ENCODE measurements around the gene MPZL2.

Gene MPZL2

DNA sequence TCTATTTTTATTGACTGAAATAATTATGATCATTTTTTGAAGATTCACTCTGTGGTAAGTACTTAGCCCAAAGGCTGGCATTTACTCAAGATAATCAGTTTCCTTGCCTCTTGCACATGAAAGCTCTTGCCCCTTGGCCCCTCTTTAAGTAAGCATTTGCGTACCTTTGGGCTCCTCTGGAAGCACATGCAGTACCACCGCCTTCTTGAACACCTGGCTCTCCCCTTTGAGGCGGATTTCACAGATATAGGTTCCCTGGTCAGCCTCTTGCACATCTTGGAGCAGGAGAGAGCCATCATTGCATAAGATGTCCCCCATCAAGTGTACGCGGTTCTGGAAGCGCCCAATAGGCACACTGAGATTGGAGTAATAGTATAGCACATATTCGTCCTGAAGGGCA, 53.8 kb downstream of the MPZL2 start:
- TF ChIP-seq, protein P1, sequence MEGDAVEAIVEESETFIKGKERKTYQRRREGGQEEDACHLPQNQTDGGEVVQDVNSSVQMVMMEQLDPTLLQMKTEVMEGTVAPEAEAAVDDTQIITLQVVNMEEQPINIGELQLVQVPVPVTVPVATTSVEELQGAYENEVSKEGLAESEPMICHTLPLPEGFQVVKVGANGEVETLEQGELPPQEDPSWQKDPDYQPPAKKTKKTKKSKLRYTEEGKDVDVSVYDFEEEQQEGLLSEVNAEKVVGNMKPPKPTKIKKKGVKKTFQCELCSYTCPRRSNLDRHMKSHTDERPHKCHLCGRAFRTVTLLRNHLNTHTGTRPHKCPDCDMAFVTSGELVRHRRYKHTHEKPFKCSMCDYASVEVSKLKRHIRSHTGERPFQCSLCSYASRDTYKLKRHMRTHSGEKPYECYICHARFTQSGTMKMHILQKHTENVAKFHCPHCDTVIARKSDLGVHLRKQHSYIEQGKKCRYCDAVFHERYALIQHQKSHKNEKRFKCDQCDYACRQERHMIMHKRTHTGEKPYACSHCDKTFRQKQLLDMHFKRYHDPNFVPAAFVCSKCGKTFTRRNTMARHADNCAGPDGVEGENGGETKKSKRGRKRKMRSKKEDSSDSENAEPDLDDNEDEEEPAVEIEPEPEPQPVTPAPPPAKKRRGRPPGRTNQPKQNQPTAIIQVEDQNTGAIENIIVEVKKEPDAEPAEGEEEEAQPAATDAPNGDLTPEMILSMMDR (IDR thresholded peaks at IDR 0.05; ENCODE audit: insufficient read depth, missing control alignments), result no peak
- no peak for DNase-seq (ENCODE audit: insufficient read length, low spot score)
- FAIRE-seq, result no peak

GRCh38 chr11:118209033-118209432, 55.1 kb downstream of the MPZL2 start:
- no peak for DNase-seq (ENCODE audit: insufficient read length, low spot score)
- FAIRE-seq, result no peak
- TF ChIP-seq, protein P1 (IDR thresholded peaks at IDR 0.05; ENCODE audit: insufficient read depth, missing control alignments), result no peak

DNA sequence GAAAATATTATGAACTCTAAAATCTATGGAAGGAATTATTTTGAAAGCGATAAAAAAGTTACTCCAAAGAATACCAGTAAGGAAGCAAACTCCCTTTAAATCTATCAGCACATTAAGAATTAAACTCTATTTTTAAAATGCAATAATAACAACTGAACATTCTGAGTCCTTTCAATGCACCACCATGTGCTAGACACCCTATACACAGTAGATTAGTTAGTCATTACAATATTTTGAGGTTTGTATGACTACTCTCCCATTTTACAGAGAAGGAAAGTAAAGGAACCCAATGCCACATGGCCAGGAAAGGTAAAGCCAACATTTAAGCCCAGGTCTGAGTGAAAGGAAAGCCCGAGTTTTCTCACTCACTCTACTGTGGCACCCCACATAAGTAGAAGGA, 57.0 kb downstream of the MPZL2 start:
- TF ChIP-seq, protein P1 (IDR thresholded peaks at IDR 0.05; ENCODE audit: insufficient read depth, missing control alignments), result no peak
- no peak for DNase-seq (ENCODE audit: insufficient read length, low spot score)
- FAIRE-seq, result no peak

DNA sequence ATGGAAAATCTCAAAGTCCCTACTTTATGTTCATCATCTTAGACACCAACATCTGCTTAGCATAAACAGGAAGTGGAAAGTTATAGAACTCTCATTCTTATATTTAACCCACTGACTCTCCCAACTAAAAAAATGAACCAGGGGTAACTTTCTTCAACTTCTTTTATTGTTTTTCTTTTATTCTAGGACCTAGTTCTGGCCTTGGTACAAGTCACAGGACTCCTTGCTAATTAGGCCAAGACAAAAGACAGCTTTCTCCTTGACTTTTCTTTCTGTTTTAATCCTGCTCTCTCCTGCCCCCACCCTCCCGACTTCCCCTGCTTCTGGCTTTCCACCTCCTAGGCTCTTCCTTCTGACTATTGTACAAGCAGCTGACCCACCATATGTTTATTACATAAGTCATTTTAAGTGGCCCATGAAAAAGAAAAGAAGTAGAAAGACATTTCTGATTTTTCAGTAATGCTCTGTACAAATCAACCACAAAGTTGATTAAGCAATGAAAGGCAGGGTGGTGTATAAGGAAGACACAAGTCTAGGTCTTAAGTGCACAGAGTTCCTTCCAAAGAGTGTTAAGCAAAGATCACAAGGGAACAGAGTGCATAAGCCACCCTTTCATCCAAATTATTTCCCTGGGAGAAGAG, 57.6 kb downstream of the MPZL2 start:
- FAIRE-seq, result no peak
- TF ChIP-seq, protein P1 (IDR thresholded peaks at IDR 0.05; ENCODE audit: insufficient read depth, missing control alignments), result no peak
- no peak for DNase-seq (ENCODE audit: insufficient read length, low spot score)

- DNase-seq (ENCODE audit: insufficient read length, low spot score) (no peak), FAIRE-seq (no peak)
- TF ChIP-seq, protein P1 (IDR thresholded peaks at IDR 0.05; ENCODE audit: insufficient read depth, missing control alignments), result no peak
These were observed 58.3 kb downstream of the MPZL2 start for GRCh38 chr11:118205606-118206378.

All from D721Med (cell line).